Stimulated activated naive B cell treated with anti-CD40 and anti-IgM and Interleukin-4, amounts not matched to agents 10 μg/mL and 1 μg/mL and 100 μg/mL, for 72 hours (primary cell): ENCODE measurements around the gene GSTT4.
"Not testable (repeated sequence)": the region's sequence is repeated elsewhere in the genome, so short reads cannot be mapped to it uniquely, and the experiment has no call there.

Source experiments
- ATAC-seq, 2 donors: fragments of 150-1000 bp; cut with Tn5 transposase; replicated peaks; 2 replicates each; pipeline ENCODE4 v1.10.0; 2021; ENCODE audit warnings: moderate library complexity in 1 of 2
- DNase-seq: peaks from one replicate; pipeline ENCODE4 v3.0.0; 2021
- H3K27ac Mint-ChIP-seq: one replicate; pipeline ENCODE4 v1.8.0; 2022; ENCODE audit warnings: mild to moderate bottlenecking, mixed read lengths
- H3K27me3 Mint-ChIP-seq, 2 donors: one replicate each; pipeline ENCODE4 v1.8.0; 2022; ENCODE audit warnings: mixed read lengths in 2 of 2
- H3K36me3 Mint-ChIP-seq, 2 donors: one replicate each; pipeline ENCODE4 v1.8.0; 2022; ENCODE audit warnings: mixed read lengths in 2 of 2, mild to moderate bottlenecking in 1 of 2
- H3K4me1 Mint-ChIP-seq, 2 donors: one replicate each; pipeline ENCODE4 v1.8.0; 2022; ENCODE audit warnings: mixed read lengths in 2 of 2, mild to moderate bottlenecking in 1 of 2
- H3K4me3 Mint-ChIP-seq, 2 donors: one replicate each; pipeline ENCODE4 v1.8.0; 2022; ENCODE audit warnings: mild to moderate bottlenecking in 2 of 2, mixed read lengths in 2 of 2, moderate library complexity in 1 of 2
- H3K9me3 Mint-ChIP-seq, 2 donors: one replicate each; pipeline ENCODE4 v1.8.0; 2022; ENCODE audit warnings: mixed read lengths in 2 of 2, mild to moderate bottlenecking in 1 of 2

Gene GSTT4

DNA sequence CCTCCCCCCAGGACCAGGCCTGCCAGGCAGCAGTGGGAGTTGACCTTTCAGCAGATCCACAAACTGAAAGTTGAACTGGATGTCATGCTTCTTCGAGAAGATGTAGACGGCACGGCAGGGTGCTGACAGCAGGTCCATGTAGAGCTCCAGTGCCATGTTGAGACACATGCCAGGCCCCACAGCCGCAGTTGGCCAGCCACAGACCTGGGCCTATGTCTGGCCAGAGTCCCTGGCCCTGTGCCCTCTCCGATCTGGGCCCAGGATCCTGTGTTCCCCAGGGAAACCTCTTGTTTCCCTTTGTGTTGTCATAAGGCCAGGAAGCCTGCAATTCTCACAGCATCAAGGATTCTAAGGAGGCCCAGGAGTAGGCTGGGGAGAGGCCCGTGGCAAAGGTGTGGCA lies at the start of gene GSTT4:
TSS of gene GSTT4 (minus strand) at position 253 of the 400 bp plus-strand sequence. CDS start at position 156, 97 bp downstream.
- no peaks in the 10 kb centered on the region for H3K4me1 Mint-ChIP-seq
- H3K9me3 Mint-ChIP-seq: no peaks in the 10 kb centered on the region
- no peak for ATAC-seq
- no peak within 1 kb of the TSS for H3K4me3 Mint-ChIP-seq
- no peaks in the 10 kb centered on the region for H3K36me3 Mint-ChIP-seq
- no peak for DNase-seq
- H3K27me3 Mint-ChIP-seq: peaks cover 5 to 12% of the 10 kb centered on the region in 2 donors
- H3K27ac Mint-ChIP-seq: no peak within 1 kb of the TSS

DNA sequence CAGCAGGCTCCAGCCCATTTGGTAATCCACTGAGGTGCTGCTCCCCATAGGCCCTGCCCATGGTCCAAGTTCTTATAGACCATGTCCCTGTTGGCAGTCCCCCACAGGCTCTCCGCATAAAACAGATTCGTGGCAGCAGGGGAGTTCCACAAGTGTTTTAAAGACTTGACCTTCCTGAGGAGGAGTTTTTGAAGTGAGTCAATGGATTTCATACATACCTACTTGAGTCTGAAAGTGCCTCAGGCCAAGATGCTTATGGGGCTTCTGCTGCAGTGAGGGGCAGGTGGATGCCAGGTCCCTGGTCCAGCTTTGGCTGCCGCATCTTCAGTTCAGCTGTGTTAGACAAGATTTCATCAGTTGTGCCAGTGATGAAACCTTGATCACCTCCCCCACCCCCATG lies 49.1 kb upstream of the GSTT4 start:
- DNase-seq: no peak
- H3K27me3 Mint-ChIP-seq: no peaks in the 10 kb centered on the region
- no peaks in the 10 kb centered on the region for H3K9me3 Mint-ChIP-seq
- peak in 1 of 2 donors; percentile 8 for ATAC-seq
- H3K4me1 Mint-ChIP-seq: peaks cover 10 to 16% of the 10 kb centered on the region in 2 donors
- peak overlapping the region; percentile 26 for H3K27ac Mint-ChIP-seq
- no peak overlapping the region for H3K4me3 Mint-ChIP-seq
- H3K36me3 Mint-ChIP-seq: peaks cover 48 to 70% of the 10 kb centered on the region in 2 donors

DNA sequence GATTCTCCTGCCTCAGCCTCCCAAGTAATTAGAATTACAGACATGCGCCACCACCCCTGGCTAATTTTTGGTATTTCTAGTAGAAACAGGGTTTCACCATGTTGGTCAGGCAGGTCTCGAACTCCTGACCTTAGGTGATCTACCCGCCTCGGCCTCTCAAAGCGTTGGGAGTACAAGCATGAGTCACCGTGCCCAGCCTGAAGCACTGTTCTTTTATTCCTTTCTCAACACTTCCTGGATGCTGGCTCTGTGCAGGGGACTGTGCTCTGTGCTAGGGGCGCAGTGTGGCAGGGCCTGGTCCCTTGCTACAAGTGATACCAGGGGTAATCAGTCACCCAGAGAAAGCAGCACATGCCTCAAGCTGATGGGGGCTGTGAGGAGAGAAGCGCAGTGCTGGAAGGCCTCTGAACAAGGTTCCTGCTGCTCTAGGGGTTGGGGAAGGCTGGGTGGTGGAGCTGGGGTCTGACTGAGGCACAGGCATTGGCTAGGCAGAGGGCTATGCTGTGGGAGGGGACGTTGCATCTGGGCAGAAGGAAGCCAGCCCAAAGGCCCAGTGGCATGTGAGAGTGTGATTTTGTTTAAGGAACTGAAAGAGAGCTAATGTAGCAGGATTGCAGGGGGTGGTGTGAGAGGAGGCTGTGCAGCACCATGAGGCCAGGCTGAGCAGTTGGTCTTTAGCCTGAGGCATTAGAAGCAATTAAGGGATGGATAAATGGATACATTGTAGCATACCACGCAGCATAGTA lies 48.4 kb upstream of the GSTT4 start:
- no peak overlapping the region for H3K4me3 Mint-ChIP-seq
- H3K36me3 Mint-ChIP-seq: peaks cover 44 to 67% of the 10 kb centered on the region in 2 donors
- H3K27ac Mint-ChIP-seq: peak overlapping the region; percentile 79
- H3K4me1 Mint-ChIP-seq: peaks cover 10 to 16% of the 10 kb centered on the region in 2 donors
- no peaks in the 10 kb centered on the region for H3K9me3 Mint-ChIP-seq
- DNase-seq: peak; percentile 49
- no peaks in the 10 kb centered on the region for H3K27me3 Mint-ChIP-seq
- peak; percentile 98 for ATAC-seq

DNA sequence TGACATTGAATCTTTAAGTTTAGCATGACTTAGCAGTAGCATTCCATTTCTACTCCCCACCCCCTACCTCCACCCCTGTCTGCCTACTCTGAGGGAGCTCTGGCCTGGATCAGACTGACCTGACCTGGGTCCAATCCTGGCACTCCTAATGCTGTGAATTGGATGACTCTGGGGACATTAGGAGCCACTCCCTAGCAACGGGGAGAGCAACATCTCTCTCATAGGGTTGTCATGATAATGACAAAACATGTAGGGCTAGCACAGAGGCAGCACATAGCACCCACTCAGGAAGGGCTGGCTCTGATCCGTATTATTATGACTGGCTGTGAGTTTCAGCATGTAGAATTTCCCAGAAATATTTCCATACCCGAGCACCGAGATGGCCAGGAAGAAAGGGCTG lies 46.3 kb upstream of the GSTT4 start:
- H3K27ac Mint-ChIP-seq: no peak overlapping the region
- no peaks in the 10 kb centered on the region for H3K9me3 Mint-ChIP-seq
- H3K27me3 Mint-ChIP-seq: no peaks in the 10 kb centered on the region
- ATAC-seq (no peak), DNase-seq (no peak)
- no peak overlapping the region for H3K4me3 Mint-ChIP-seq
- peaks cover 38 to 64% of the 10 kb centered on the region in 2 donors for H3K36me3 Mint-ChIP-seq
- peaks cover 10 to 16% of the 10 kb centered on the region in 2 donors for H3K4me1 Mint-ChIP-seq

DNA sequence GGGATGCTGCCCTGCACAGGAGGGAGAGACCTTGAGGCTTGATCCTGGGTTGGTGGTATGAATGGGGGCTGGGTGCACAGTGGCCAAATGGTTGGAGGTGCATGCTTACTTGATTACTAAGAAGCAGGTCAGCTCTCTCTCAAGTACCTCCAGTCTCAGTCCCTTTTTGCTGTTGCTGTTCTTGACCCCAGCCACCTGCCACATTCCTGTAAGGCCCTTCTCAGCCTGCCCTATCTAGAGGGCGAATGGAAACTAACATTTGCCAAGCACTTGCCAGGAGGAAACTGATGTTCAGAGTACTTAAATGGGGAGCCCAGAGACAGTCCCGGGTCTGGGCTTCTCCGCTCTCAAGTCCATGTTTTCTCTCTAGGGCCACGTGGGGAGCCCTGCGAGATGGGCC lies 45.8 kb upstream of the GSTT4 start:
- Mint-ChIP-seq H3K27ac (no peak overlapping the region), H3K4me3 (no peak overlapping the region), H3K4me1 (peaks cover 10 to 16% of the 10 kb centered on the region in 2 donors), H3K9me3 (no peaks in the 10 kb centered on the region), H3K36me3 (peaks cover 40 to 64% of the 10 kb centered on the region in 2 donors), H3K27me3 (no peaks in the 10 kb centered on the region)
- ATAC-seq (no peak), DNase-seq (no peak)

DNA sequence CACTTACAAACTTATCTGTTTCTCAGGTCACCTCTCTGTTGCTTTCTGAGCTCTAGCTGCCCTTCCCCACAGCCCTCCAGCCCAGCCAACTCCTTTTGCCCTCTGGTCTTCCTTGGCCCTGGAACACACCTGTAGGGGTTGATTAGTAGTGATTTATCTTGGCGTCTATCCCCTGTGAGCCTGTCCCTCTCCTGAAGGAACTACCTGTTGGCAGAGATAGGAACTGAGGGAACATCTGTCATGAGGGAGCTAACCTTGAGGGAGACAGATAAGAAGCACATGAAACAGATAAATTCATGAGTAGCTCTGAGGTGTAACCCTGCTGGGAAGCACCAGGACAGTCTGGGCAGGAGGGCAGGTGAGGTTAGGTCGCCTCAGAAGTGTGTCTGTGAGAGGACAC lies 44.7 kb upstream of the GSTT4 start:
- ATAC-seq (no peak), DNase-seq (no peak)
- Mint-ChIP-seq H3K27me3 (no peaks in the 10 kb centered on the region), H3K4me1 (peaks cover 12 to 16% of the 10 kb centered on the region in 2 donors), H3K36me3 (peaks cover 38 to 65% of the 10 kb centered on the region in 2 donors), H3K4me3 (no peak overlapping the region), H3K9me3 (no peaks in the 10 kb centered on the region), H3K27ac (no peak overlapping the region)

DNA sequence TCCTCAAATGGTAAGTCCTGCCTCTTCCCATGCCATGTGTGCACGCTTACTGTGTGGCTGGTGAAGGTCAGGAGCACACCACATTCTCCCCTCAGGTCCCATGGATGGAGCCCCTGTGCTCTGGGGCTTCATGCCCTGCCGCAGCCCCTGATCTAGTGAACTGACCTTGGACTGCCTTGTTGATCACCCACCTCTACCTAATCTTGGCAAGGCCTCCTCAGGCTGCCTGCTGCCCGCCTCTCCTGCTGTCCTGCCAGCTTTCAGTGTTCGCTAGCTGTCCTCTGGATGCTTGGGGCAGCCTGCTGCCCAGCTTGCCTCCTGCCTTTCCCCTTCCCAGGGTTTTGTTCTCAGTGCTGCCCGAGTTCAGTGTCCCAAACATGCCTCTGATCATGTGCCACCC lies 44.0 kb upstream of the GSTT4 start:
- Mint-ChIP-seq H3K27me3 (no peaks in the 10 kb centered on the region), H3K27ac (no peak overlapping the region), H3K9me3 (no peaks in the 10 kb centered on the region), H3K36me3 (peaks cover 43 to 67% of the 10 kb centered on the region in 2 donors), H3K4me1 (peaks cover 11 to 12% of the 10 kb centered on the region in 2 donors), H3K4me3 (no peak overlapping the region)
- ATAC-seq (no peak), DNase-seq (no peak)

DNA sequence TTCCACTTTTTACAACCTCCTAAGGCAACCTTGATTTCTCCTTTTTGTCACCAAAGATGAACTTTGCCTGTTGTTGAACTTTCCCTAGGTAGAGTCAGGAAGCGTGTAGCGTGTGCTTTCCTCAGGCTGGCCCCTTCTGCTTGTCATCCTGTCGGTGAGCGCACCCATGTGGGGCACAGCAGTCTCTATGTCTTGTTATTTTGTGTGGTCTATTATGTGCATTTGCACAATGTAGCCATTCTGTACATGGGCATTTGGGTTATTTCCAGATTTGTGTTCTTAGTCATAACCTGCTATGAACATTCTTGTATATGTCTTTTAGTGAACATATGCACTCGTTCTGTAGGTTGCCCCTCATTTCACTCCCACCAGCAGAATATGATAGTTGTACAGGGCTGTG lies 40.8 kb upstream of the GSTT4 start:
- Mint-ChIP-seq H3K9me3 (no peaks in the 10 kb centered on the region), H3K27ac (no peak overlapping the region), H3K4me3 (no peak overlapping the region), H3K4me1 (peaks cover 0 to 4% of the 10 kb centered on the region in 2 donors), H3K36me3 (peaks cover 46 to 68% of the 10 kb centered on the region in 2 donors), H3K27me3 (no peaks in the 10 kb centered on the region)
- no peak for DNase-seq
- ATAC-seq: no peak

DNA sequence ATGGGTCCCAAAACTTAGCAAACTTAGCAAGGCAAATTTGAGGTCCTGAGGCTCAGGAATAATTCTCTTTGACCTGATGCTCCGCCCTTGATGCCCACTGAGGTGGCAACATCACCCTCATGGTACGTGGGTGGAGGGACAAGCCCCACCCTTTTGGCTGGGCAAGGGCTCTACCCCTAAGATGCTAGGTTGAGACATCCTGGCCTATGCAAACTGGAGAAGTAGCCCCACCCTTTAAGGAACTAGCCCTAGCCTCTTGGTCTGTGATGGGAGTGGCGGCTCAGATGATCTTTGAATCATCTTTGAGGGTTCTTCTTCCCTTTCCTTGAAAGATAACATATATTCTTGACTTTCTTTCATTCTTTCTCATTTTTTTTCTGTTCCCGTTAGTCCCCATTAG lies 38.7 kb upstream of the GSTT4 start:
- peaks cover 43 to 61% of the 10 kb centered on the region in 2 donors for H3K36me3 Mint-ChIP-seq
- H3K27me3 Mint-ChIP-seq: no peaks in the 10 kb centered on the region
- H3K4me1 Mint-ChIP-seq: peaks cover 0 to 4% of the 10 kb centered on the region in 2 donors
- no peaks in the 10 kb centered on the region for H3K9me3 Mint-ChIP-seq
- no peak for ATAC-seq
- DNase-seq: no peak
- H3K4me3 Mint-ChIP-seq: no peak overlapping the region
- no peak overlapping the region for H3K27ac Mint-ChIP-seq

DNA sequence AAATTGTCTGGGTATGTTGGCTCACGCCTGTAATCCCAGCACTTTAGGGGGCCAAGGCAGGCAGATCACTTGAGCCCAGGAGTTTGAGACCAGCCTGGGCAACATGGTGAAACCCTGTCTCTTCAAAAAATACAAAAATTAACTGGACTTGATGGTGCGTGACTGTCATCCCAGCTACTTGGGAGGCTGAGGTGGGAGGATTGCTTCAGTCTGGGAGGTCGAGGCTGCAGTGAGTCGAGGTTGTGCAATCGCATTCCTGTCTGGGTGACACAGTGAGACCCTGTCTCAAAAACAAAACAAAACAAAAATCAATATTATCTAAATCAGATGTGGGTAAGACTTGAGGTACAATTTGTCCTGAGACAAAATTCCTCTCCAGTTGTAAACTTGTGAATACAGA lies 38.2 kb upstream of the GSTT4 start:
- DNase-seq, H3K4me3 Mint-ChIP-seq, H3K4me1 Mint-ChIP-seq, H3K9me3 Mint-ChIP-seq, ATAC-seq, H3K27ac Mint-ChIP-seq, H3K27me3 Mint-ChIP-seq: not testable (repeated sequence)
- H3K36me3 Mint-ChIP-seq: peaks cover 47 to 64% of the 10 kb centered on the region in 2 donors

DNA sequence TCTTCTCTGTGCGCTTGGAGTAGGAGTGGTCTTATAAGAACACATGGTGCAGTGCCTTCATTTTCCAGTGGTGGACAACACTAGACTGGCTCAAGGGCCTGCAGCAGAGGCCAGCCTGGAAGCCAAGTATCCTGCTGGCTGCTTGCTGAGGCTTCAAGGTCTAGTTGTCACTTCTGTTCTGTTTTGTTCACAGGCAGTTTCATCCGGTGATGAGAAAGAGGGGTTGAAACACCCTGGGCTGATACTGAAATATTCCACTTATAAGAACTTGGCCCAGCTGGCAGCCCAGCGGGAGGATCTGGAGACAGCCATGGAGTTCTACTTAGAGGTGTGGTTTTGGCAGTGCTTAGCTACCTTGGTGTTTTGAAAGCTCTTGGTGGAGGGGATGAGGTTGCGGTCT lies 35.7 kb upstream of the GSTT4 start:
- Mint-ChIP-seq H3K4me3 (no peak overlapping the region), H3K9me3 (no peaks in the 10 kb centered on the region), H3K4me1 (peaks cover 0 to 2% of the 10 kb centered on the region in 2 donors), H3K27me3 (no peaks in the 10 kb centered on the region), H3K27ac (no peak overlapping the region), H3K36me3 (peaks cover 48 to 67% of the 10 kb centered on the region in 2 donors)
- ATAC-seq (no peak), DNase-seq (no peak)

DNA sequence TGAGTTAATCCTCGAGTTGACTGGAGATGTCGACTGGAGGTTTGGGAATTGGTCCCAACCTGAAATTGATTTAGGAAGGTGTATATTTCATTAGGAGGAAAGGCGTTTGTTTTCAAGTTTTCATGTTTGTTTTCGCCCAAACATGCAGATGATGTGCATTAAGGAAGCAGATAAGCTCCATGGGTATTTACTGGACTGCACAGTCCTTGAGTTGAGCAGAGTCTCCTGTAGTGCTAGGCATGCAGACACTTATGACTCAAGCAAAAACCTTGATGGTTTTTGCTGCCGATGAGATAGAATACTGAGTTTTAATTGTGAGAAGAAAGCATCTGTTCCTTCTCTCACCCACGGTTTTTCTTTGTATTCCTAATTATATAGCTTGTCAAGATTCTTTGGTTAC lies 33.8 kb upstream of the GSTT4 start:
- no peak for DNase-seq
- Mint-ChIP-seq H3K4me3 (no peak overlapping the region), H3K4me1 (peaks cover 0 to 1% of the 10 kb centered on the region in 2 donors), H3K9me3 (no peaks in the 10 kb centered on the region), H3K36me3 (peaks cover 38 to 55% of the 10 kb centered on the region in 2 donors), H3K27me3 (no peaks in the 10 kb centered on the region), H3K27ac (no peak overlapping the region)
- no peak for ATAC-seq

DNA sequence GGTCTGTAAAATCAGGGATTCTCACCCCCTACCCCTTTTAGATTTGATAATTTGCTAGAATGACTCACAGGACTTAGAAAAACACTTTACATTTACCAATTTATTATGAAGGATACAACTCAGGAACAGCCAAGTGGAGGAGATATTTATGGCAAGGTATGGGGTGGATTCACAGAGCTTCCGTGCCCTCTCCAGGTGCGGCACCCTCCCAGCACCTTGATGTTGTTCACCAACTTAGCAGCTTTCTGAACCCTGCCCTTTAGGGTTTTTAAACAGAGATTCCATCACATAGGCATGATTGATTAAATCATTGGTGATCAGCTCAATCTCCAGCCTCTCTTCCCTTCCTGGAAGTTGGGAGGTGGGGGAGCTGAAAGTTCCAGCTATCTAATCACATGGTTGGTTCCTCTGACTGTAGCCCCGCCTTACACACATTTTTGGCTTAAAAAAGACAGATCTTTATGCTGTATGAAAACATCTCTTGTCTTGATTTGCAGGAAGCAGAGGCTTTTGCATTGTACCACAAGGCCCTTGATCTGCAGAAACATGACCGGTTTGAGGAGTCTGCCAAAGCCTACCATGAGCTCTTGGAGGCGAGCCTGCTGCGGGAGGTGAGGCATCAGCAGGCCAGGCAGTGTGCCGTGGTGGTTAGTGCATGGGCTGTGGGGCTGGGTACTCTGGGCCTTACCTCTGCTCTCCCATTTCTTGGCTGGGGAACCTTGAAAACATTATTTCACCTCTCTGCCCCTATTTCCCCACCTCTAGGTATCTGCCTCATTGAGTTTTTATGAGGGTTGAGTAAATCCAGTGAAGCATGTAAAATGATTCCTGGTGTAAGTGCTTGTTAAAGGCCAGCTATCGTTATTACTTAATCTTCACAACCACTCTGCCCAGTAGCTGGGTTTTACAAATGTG lies 32.9 kb upstream of the GSTT4 start:
- H3K27ac Mint-ChIP-seq: no peak overlapping the region
- H3K4me1 Mint-ChIP-seq: peaks cover 0 to 1% of the 10 kb centered on the region in 2 donors
- no peaks in the 10 kb centered on the region for H3K9me3 Mint-ChIP-seq
- H3K36me3 Mint-ChIP-seq: peaks cover 37 to 50% of the 10 kb centered on the region in 2 donors
- no peaks in the 10 kb centered on the region for H3K27me3 Mint-ChIP-seq
- DNase-seq (no peak), ATAC-seq (no peak)
- no peak overlapping the region for H3K4me3 Mint-ChIP-seq

DNA sequence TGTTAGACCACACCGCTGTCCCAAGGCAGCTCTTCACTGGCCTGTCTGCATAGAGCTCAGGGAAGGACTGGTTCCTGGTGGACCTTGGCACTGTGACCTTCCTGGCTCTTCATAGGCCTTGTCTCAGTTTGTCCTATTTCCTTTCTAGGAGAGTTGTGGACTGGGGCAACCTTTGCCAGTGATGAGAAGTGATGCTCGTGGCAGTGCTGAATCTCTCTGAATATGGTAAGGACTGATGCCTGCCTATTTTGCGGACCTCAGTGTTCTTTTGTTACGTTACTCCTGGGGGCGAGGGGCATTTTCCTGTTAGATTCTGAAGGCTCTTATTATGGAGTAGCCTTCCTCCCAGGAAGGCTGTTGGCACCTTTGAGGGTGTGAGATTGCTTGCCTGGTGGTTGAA lies 30.0 kb upstream of the GSTT4 start:
- Mint-ChIP-seq H3K9me3 (no peaks in the 10 kb centered on the region), H3K27ac (no peak overlapping the region), H3K27me3 (no peaks in the 10 kb centered on the region), H3K4me1 (peaks cover 0 to 2% of the 10 kb centered on the region in 2 donors), H3K36me3 (peaks cover 26 to 36% of the 10 kb centered on the region in 2 donors), H3K4me3 (no peak overlapping the region)
- DNase-seq: no peak
- ATAC-seq: no peak
